ENCODE measurements around the gene MXRA8. TPM values are rescaled to one million over a fixed set of nuclear protein-coding genes. Genes with fewer than 3 reads are reported as not detected.
"Not testable (repeated sequence)": the region's sequence is repeated elsewhere in the genome, so short reads cannot be mapped to it uniquely, and the experiment has no call there.

MXRA8 gene
- total and polyA plus RNA-seq, 3 experiments from 2014 or later: 0.26 to 0.61 (median 0.29) TPM

GRCh38 chr1:1388078-1388472 lies 29.7 kb upstream of the MXRA8 start:
- Histone ChIP-seq H3K9me3 (ENCODE audit: low read length) (no peaks in the 10 kb centered on the region), H3K36me3 (ENCODE audit: insufficient read depth, low read length) (peaks cover 70% of the 10 kb centered on the region), H3K27me3 (ENCODE audit: insufficient read depth, low read length, poor library complexity, severe bottlenecking) (no peaks in the 10 kb centered on the region), H3K4me3 (ENCODE audit: low read length) (no peak overlapping the region), H3K27ac (ENCODE audit: low read depth, low read length) (no peak overlapping the region), H3K4me1 (ENCODE audit: insufficient read depth, low read length) (no peaks in the 10 kb centered on the region)
- no peak for DNase-seq
- H3K4me3 Mint-ChIP-seq: no peak overlapping the region
- CTCF ChIA-PET: interaction anchor here (1.1 to 2.4 kb wide), 3 partner anchors 11 to 16 kb away, joined by 4 to 8 read pairs (median 4); partner anchors contain the start of genes AURKAIP1 and CCNL2
- H3K27me3 Mint-ChIP-seq: no peaks in the 10 kb centered on the region
- peaks cover 2 to 13% (median 7%) of the 10 kb centered on the region in 3 donors for H3K4me1 Mint-ChIP-seq
- H3K36me3 Mint-ChIP-seq: peaks cover 10 to 74% (median 13%) of the 10 kb centered on the region in 3 donors
- POLR2A ChIA-PET: no interaction called here
- H3K27ac Mint-ChIP-seq: peak overlapping the region in 1 of 8 donors; percentile 43
- no peaks in the 10 kb centered on the region for H3K9me3 Mint-ChIP-seq

DNA sequence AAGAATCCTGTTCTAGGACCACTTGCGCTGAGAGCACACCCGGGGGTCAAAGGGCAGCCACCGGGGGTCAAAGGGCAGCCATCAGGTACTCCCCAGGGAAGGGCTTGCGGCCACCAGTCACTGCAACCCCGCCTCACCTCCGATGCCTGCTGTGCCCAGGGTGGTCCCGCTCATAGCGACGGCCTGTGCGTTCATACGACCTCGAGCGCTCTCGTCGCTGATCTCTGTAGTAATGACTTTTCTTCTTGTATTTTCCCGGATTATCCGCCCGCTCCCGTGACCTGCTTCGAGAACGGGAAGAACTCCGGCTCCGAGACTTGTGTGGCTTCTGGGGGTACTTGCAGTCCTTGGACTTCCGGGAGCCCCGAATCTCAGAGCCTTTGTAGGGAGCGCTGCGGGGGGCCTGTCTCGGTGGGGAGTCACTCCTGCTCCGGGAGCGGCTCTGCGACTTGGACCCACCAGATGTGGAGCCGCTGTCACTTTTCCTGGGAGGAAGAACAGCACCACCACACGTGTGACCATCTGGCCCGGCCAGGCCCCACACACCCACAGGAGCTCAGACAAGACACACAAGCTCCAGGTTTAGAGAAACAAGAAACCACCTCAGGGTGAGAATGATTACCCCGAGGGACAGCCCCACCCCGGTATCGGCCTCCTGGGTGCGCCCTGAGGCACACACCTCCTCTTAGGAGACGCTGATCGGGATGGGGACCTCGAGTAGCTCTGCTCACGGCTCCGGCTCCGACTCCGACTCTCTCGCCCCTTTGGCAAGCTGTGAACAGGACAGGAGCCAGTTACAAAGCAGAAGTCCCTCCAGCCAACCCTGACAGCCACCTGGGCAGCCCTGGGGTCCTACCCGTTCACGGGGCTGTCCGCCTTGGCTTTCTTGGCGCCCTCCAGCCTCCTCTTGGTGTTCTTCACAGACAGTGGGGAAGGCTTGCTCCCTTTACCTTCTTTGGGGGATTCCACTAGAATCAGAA lies 29.0 kb upstream of the MXRA8 start:
- peaks cover 63% of the 10 kb centered on the region for H3K36me3 ChIP-seq (ENCODE audit: insufficient read depth, low read length)
- CTCF ChIA-PET: interaction anchor here (1.1 to 1.7 kb wide), 2 partner anchors 12 kb away, joined by 4 read pairs; partner anchors contain the start of genes AURKAIP1 and CCNL2
- H3K36me3 Mint-ChIP-seq: peaks cover 10 to 67% (median 13%) of the 10 kb centered on the region in 3 donors

GRCh38 chr1:1385931-1386330 lies 27.6 kb upstream of the MXRA8 start:
- CTCF ChIA-PET: interaction anchor here (1.1 kb wide), 1 partner anchor 14 kb away, joined by 4 read pairs; the partner anchor contains the start of gene CCNL2
- H3K27me3 Mint-ChIP-seq: no peaks in the 10 kb centered on the region
- no peak overlapping the region for H3K4me3 Mint-ChIP-seq
- DNase-seq: no peak
- POLR2A ChIA-PET: interaction anchor here (1.3 kb wide), 1 partner anchor 14 kb away, joined by 3 read pairs; no protein-coding TSS in a partner anchor
- peaks cover 0 to 3% (median 1%) of the 10 kb centered on the region in 3 donors for H3K4me1 Mint-ChIP-seq
- no peaks in the 10 kb centered on the region for H3K9me3 Mint-ChIP-seq
- no peaks in the 10 kb centered on the region for H3K27me3 ChIP-seq (ENCODE audit: insufficient read depth, low read length, poor library complexity, severe bottlenecking)
- H3K4me1 ChIP-seq (ENCODE audit: insufficient read depth, low read length): no peaks in the 10 kb centered on the region
- no peaks in the 10 kb centered on the region for H3K9me3 ChIP-seq (ENCODE audit: low read length)
- no peak overlapping the region for H3K4me3 ChIP-seq (ENCODE audit: low read length)
- no peak overlapping the region for H3K27ac Mint-ChIP-seq
- H3K36me3 Mint-ChIP-seq: peaks cover 9 to 53% (median 10%) of the 10 kb centered on the region in 3 donors
- no peak overlapping the region for H3K27ac ChIP-seq (ENCODE audit: low read depth, low read length)
- H3K36me3 ChIP-seq (ENCODE audit: insufficient read depth, low read length): peaks cover 49% of the 10 kb centered on the region

More for the DNA sequence above, 29.0 kb upstream of the MXRA8 start:
- Histone ChIP-seq H3K27ac (ENCODE audit: low read depth, low read length) (no peak overlapping the region), H3K9me3 (ENCODE audit: low read length) (no peaks in the 10 kb centered on the region), H3K27me3 (ENCODE audit: insufficient read depth, low read length, poor library complexity, severe bottlenecking) (no peaks in the 10 kb centered on the region), H3K4me3 (ENCODE audit: low read length) (no peak overlapping the region), H3K4me1 (ENCODE audit: insufficient read depth, low read length) (no peaks in the 10 kb centered on the region)
- Mint-ChIP-seq H3K27me3 (no peaks in the 10 kb centered on the region), H3K4me3 (no peak overlapping the region), H3K9me3 (no peaks in the 10 kb centered on the region), H3K27ac (peak overlapping the region in 1 of 8 donors; percentile 43), H3K4me1 (peaks cover 2 to 7% (median 4%) of the 10 kb centered on the region in 3 donors)
- POLR2A ChIA-PET: no interaction called here
- no peak for DNase-seq

GRCh38 chr1:1385339-1385738 lies 27.0 kb upstream of the MXRA8 start:
- H3K36me3 ChIP-seq (ENCODE audit: insufficient read depth, low read length): peaks cover 44% of the 10 kb centered on the region
- H3K9me3 Mint-ChIP-seq; H3K27ac ChIP-seq (ENCODE audit: low read depth, low read length); H3K27ac Mint-ChIP-seq; H3K4me1 Mint-ChIP-seq; DNase-seq; CTCF ChIA-PET; H3K9me3 ChIP-seq (ENCODE audit: low read length); H3K4me3 ChIP-seq (ENCODE audit: low read length); H3K27me3 ChIP-seq (ENCODE audit: insufficient read depth, low read length, poor library complexity, severe bottlenecking); H3K4me3 Mint-ChIP-seq; H3K27me3 Mint-ChIP-seq; H3K4me1 ChIP-seq (ENCODE audit: insufficient read depth, low read length): not testable (repeated sequence)
- POLR2A ChIA-PET: interaction anchor here (1.3 kb wide), 1 partner anchor 15 kb away, joined by 3 read pairs; no protein-coding TSS in a partner anchor
- peaks cover 5 to 47% (median 6%) of the 10 kb centered on the region in 3 donors for H3K36me3 Mint-ChIP-seq

- ChIA-PET CTCF (interaction anchor here (1.2 kb wide), 1 partner anchor 19 kb away, joined by 3 read pairs; no protein-coding TSS in a partner anchor), POLR2A (no interaction called here)
Observed at GRCh38 chr1:1381294-1381693, 22.9 kb upstream of the MXRA8 start.

GRCh38 chr1:1380860-1381259 lies 22.5 kb upstream of the MXRA8 start:
- no peaks in the 10 kb centered on the region for H3K9me3 ChIP-seq (ENCODE audit: low read length)
- peaks cover 3% of the 10 kb centered on the region for H3K36me3 ChIP-seq (ENCODE audit: insufficient read depth, low read length)
- Mint-ChIP-seq H3K27me3 (no peaks in the 10 kb centered on the region), H3K9me3 (no peaks in the 10 kb centered on the region), H3K36me3 (peaks cover 0 to 3% (median 0%) of the 10 kb centered on the region in 3 donors), H3K27ac (no peak overlapping the region), H3K4me1 (peaks cover 0 to 3% (median 3%) of the 10 kb centered on the region in 3 donors), H3K4me3 (no peak overlapping the region)
- ChIA-PET CTCF (interaction anchor here (1.1 to 1.2 kb wide), 2 partner anchors 9 to 19 kb away, joined by 3 read pairs; no protein-coding TSS in a partner anchor), POLR2A (no interaction called here)
- no peak for DNase-seq
- no peaks in the 10 kb centered on the region for H3K27me3 ChIP-seq (ENCODE audit: insufficient read depth, low read length, poor library complexity, severe bottlenecking)
- no peak overlapping the region for H3K27ac ChIP-seq (ENCODE audit: low read depth, low read length)
- H3K4me1 ChIP-seq (ENCODE audit: insufficient read depth, low read length): peaks cover 4% of the 10 kb centered on the region
- no peak overlapping the region for H3K4me3 ChIP-seq (ENCODE audit: low read length)

More at GRCh38 chr1:1381294-1381693, 22.9 kb upstream of the MXRA8 start:
- peaks cover 0 to 3% (median 0%) of the 10 kb centered on the region in 3 donors for H3K4me1 Mint-ChIP-seq
- H3K9me3 Mint-ChIP-seq: no peaks in the 10 kb centered on the region
- DNase-seq: no peak
- Histone ChIP-seq H3K9me3 (ENCODE audit: low read length) (no peaks in the 10 kb centered on the region), H3K36me3 (ENCODE audit: insufficient read depth, low read length) (peaks cover 7% of the 10 kb centered on the region), H3K4me3 (ENCODE audit: low read length) (no peak overlapping the region), H3K4me1 (ENCODE audit: insufficient read depth, low read length) (no peaks in the 10 kb centered on the region), H3K27me3 (ENCODE audit: insufficient read depth, low read length, poor library complexity, severe bottlenecking) (no peaks in the 10 kb centered on the region), H3K27ac (ENCODE audit: low read depth, low read length) (no peak overlapping the region)
- no peak overlapping the region for H3K4me3 Mint-ChIP-seq
- H3K27me3 Mint-ChIP-seq: no peaks in the 10 kb centered on the region
- no peak overlapping the region for H3K27ac Mint-ChIP-seq
- H3K36me3 Mint-ChIP-seq: peaks cover 0 to 7% (median 0%) of the 10 kb centered on the region in 3 donors

GRCh38 chr1:1377540-1378205 lies 19.3 kb upstream of the MXRA8 start:
- Mint-ChIP-seq H3K9me3 (no peaks in the 10 kb centered on the region), H3K27me3 (no peaks in the 10 kb centered on the region), H3K36me3 (peaks cover 0 to 15% (median 0%) of the 10 kb centered on the region in 3 donors), H3K27ac (peak overlapping the region in 1 of 8 donors; percentile 32), H3K4me1 (peaks cover 11 to 22% (median 14%) of the 10 kb centered on the region in 3 donors), H3K4me3 (peak overlapping the region in 2 of 7 donors; percentile 11 to 61)
- H3K4me3 ChIP-seq (ENCODE audit: low read length): no peak overlapping the region
- H3K27me3 ChIP-seq (ENCODE audit: insufficient read depth, low read length, poor library complexity, severe bottlenecking): no peaks in the 10 kb centered on the region
- ChIA-PET POLR2A (no interaction called here), CTCF (interaction anchor here (0.7 kb wide), 1 partner anchor 22 kb away, joined by 3 read pairs; no protein-coding TSS in a partner anchor)
- DNase-seq: no peak
- H3K4me1 ChIP-seq (ENCODE audit: insufficient read depth, low read length): peaks cover 16% of the 10 kb centered on the region
- H3K27ac ChIP-seq (ENCODE audit: low read depth, low read length): no peak overlapping the region
- no peaks in the 10 kb centered on the region for H3K36me3 ChIP-seq (ENCODE audit: insufficient read depth, low read length)
- no peaks in the 10 kb centered on the region for H3K9me3 ChIP-seq (ENCODE audit: low read length)

Data from CD8-positive, alpha-beta memory T cell (primary cell).